Measurements from ENCODE around the gene PSMB4.
"Not testable (repeated sequence)": the region's sequence is repeated elsewhere in the genome, so short reads cannot be mapped to it uniquely, and the experiment has no call there.

DNA sequence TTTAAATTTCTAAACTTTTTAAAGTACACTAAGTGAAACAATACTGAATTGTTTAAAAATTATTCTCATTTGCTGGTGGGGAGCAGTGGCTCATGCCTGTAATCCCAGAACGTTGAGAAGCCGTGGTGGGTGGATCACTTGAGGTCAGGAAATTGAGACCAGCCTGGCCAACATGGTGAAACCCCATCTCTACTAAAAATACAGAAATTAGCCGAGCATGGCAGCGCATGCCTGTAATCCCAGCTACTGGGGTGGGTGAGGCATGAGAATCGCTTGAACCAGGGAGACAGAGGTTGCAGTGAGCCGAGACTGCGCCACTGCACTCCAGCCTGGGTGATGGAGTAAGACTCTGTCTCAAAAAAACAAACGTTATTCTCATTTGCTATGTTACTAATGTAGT lies 38.0 kb downstream of the PSMB4 start:
- not testable (repeated sequence) for TF ChIP-seq POLR2A (IDR thresholded peaks at IDR 0.05)
- TF ChIP-seq, protein P1, sequence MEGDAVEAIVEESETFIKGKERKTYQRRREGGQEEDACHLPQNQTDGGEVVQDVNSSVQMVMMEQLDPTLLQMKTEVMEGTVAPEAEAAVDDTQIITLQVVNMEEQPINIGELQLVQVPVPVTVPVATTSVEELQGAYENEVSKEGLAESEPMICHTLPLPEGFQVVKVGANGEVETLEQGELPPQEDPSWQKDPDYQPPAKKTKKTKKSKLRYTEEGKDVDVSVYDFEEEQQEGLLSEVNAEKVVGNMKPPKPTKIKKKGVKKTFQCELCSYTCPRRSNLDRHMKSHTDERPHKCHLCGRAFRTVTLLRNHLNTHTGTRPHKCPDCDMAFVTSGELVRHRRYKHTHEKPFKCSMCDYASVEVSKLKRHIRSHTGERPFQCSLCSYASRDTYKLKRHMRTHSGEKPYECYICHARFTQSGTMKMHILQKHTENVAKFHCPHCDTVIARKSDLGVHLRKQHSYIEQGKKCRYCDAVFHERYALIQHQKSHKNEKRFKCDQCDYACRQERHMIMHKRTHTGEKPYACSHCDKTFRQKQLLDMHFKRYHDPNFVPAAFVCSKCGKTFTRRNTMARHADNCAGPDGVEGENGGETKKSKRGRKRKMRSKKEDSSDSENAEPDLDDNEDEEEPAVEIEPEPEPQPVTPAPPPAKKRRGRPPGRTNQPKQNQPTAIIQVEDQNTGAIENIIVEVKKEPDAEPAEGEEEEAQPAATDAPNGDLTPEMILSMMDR (IDR thresholded peaks at IDR 0.05 in 8 of 11, conservative IDR thresholded peaks at IDR 0.05 in 3 of 11) = not testable (repeated sequence)

Data from spleen (tissue), 7 donors.